H1 (cell line): ENCODE results near the gene MRPS5. TPM values are rescaled to one million over a fixed set of nuclear protein-coding genes. Genes with fewer than 3 reads are reported as not detected.
A peak's percentile ranks its signal among the peaks of the same experiment; 100 is the strongest.

ENCODE experiments used
- CTCF ChIA-PET: fragments of 300-600 bp; sonication (Branson Sonifier 250); formaldehyde crosslinking; loops from one replicate; lab custom pipeline; 2021; ENCODE audit not compliant: partially characterized antibody; lab: Charles Lee
- POLR2A ChIA-PET: fragments of 300-600 bp; sonication (Branson Sonifier 250); formaldehyde crosslinking; loops from one replicate; lab custom pipeline; 2021; ENCODE audit warnings: inconsistent platforms; ENCODE audit not compliant: partially characterized antibody; lab: Charles Lee
- DNase-seq, 2 experiments: peaks; one replicate each; pipeline versions ENCODE4 v3.0.0 to v3.0.0-alpha.2; 2010 to 2022; ENCODE audit warnings: low spot score in 2 of 2, low read depth in 1 of 2, mixed read lengths in 1 of 2
- FAIRE-seq: peaks from 2 replicates; lab custom pipeline; 2011; peaks lifted over from hg19 to GRCh38; lab: Jason Lieb, UNC
- H2AFZ ChIP-seq: 2 replicates; pipeline ENCODE4 v1.8.1; 2012; ENCODE audit warnings: low read length, inconsistent platforms
- H2AK5ac ChIP-seq: 2 replicates; pipeline ENCODE4 v1.6.1; 2013; ENCODE audit warnings: low read depth, low read length
- H2BK120ac ChIP-seq: replicated peaks from 2 replicates; pipeline ENCODE3; 2013; ENCODE audit warnings: low read depth, low read length, inconsistent platforms
- H2BK12ac ChIP-seq: 2 replicates; pipeline ENCODE4 v1.6.1; 2013; ENCODE audit warnings: low read depth, low read length
- H2BK15ac ChIP-seq: 2 replicates; pipeline ENCODE4 v1.6.1; 2013; ENCODE audit warnings: low read length
- H2BK20ac ChIP-seq: 2 replicates; pipeline ENCODE4 v1.6.1; 2013; ENCODE audit warnings: low read length
- H2BK5ac ChIP-seq: 2 replicates; pipeline ENCODE4 v1.6.1; 2013; ENCODE audit warnings: low read depth, low read length
- H3K14ac ChIP-seq: 2 replicates; pipeline ENCODE4 v1.6.1; 2013; ENCODE audit warnings: inconsistent platforms; ENCODE audit not compliant: insufficient read length
- H3K18ac ChIP-seq: 2 replicates; pipeline ENCODE4 v1.6.1; 2013; ENCODE audit warnings: low read length; ENCODE audit errors: extremely low read depth
- H3K23ac ChIP-seq: 2 replicates; pipeline ENCODE4 v1.6.1; 2013; ENCODE audit warnings: inconsistent platforms; ENCODE audit not compliant: insufficient read length
- H3K23me2 ChIP-seq: 2 replicates; pipeline ENCODE4 v1.6.1; 2013; ENCODE audit warnings: low read depth, low read length
- H3K27ac ChIP-seq: 2 replicates; pipeline ENCODE4 v1.6.1; 2011; ENCODE audit warnings: low read depth, low read length, inconsistent platforms
- H3K27me3 ChIP-seq, 4 experiments: replicated peaks in 1 of 4; 1 replicate in 1 of 4; 2 replicates in 3 of 4; pipeline versions ENCODE4 v1.6.1 to v1.8.1; 2011 to 2013; ENCODE audit warnings: low read length in 3 of 4, mild to moderate bottlenecking in 3 of 4, inconsistent platforms in 2 of 4, mixed read lengths in 2 of 4, moderate library complexity in 1 of 4; ENCODE audit not compliant: control insufficient read depth in 3 of 4, insufficient read depth in 3 of 4; ENCODE audit errors: extremely low read depth in 1 of 4
- H3K36me3 ChIP-seq, 4 experiments: 2 replicates each; pipeline versions ENCODE4 v1.6.1 to v1.8.1; 2011 to 2013; ENCODE audit warnings: mild to moderate bottlenecking in 4 of 4, low read length in 3 of 4, moderate library complexity in 2 of 4, control low read depth in 1 of 4, inconsistent platforms in 1 of 4; ENCODE audit not compliant: insufficient read depth in 4 of 4, control insufficient read depth in 2 of 4
- H3K4ac ChIP-seq: replicated peaks from 2 replicates; pipeline ENCODE3; 2013; ENCODE audit warnings: low read length, low read depth, mixed read lengths, inconsistent platforms; ENCODE audit not compliant: insufficient read length
- H3K4me1 ChIP-seq, 4 experiments: replicated peaks in 1 of 4; 1 replicate in 1 of 4; 2 replicates in 3 of 4; pipeline versions ENCODE4 v1.6.1 to v1.8.1; 2011 to 2013; ENCODE audit warnings: low read length in 3 of 4, inconsistent platforms in 2 of 4, mixed read lengths in 1 of 4; ENCODE audit not compliant: insufficient read depth in 4 of 4, control insufficient read depth in 3 of 4
- H3K4me2 ChIP-seq, 2 experiments: 2 replicates each; pipeline versions ENCODE4 v1.6.1 to v1.8.1; 2011 to 2013; ENCODE audit warnings: low read depth in 2 of 2, low read length in 2 of 2, control low read depth in 1 of 2, inconsistent platforms in 1 of 2, mild to moderate bottlenecking in 1 of 2; ENCODE audit not compliant: insufficient read depth in 1 of 2
- H3K4me3 ChIP-seq, 4 experiments: fragments of 200-600, 300-600 bp in 1 of 4; sonication (generic), shearing (Covaris generic), sonication (Bioruptor Twin) in 1 of 4; 2 replicates each; pipeline versions ENCODE4 v1.5.1 to v1.8.1; 2011 to 2016; ENCODE audit warnings: low read length in 4 of 4, low read depth in 3 of 4, control low read depth in 2 of 4, inconsistent platforms in 2 of 4, mild to moderate bottlenecking in 2 of 4, mixed read lengths in 1 of 4, moderate library complexity in 1 of 4; ENCODE audit not compliant: insufficient read depth in 2 of 4; ENCODE audit errors: extremely low read depth in 1 of 4
- H3K56ac ChIP-seq: replicated peaks from 2 replicates; pipeline ENCODE3; 2013; ENCODE audit warnings: low read depth, mild to moderate bottlenecking, mixed read lengths, low read length, inconsistent platforms; ENCODE audit not compliant: insufficient read length
- H3K79me1 ChIP-seq: 2 replicates; pipeline ENCODE4 v1.6.1; 2013; ENCODE audit warnings: low read depth, low read length, control low read depth
- H3K79me2 ChIP-seq, 2 experiments: 2 replicates each; pipeline versions ENCODE4 v1.6.1 to v1.8.1; 2012 to 2013; ENCODE audit warnings: low read length in 2 of 2, mild to moderate bottlenecking in 2 of 2, inconsistent platforms in 1 of 2; ENCODE audit not compliant: insufficient read depth in 2 of 2, control insufficient read depth in 1 of 2
- H3K9ac ChIP-seq, 4 experiments: replicated peaks in 1 of 4; 1 replicate in 1 of 4; 2 replicates in 3 of 4; pipeline versions ENCODE4 v1.6.1 to v1.8.1; 2011 to 2013; ENCODE audit warnings: low read depth in 3 of 4, low read length in 3 of 4, control low read depth in 2 of 4, mild to moderate bottlenecking in 2 of 4, moderate library complexity in 2 of 4, inconsistent platforms in 1 of 4; ENCODE audit errors: extremely low read depth in 1 of 4
- H3K9me3 ChIP-seq, 2 experiments: 2 replicates each; pipeline versions ENCODE4 v1.6.1 to v1.8.1; 2012 to 2013; ENCODE audit warnings: mild to moderate bottlenecking in 2 of 2, moderate library complexity in 2 of 2, control low read depth in 1 of 2, inconsistent platforms in 1 of 2, low read depth in 1 of 2, low read length in 1 of 2, mixed read lengths in 1 of 2; ENCODE audit not compliant: insufficient read depth in 2 of 2
- H4K20me1 ChIP-seq, 2 experiments: replicated peaks in 1 of 2; 2 replicates each; pipeline versions ENCODE3 to v1.8.1; 2011 to 2013; ENCODE audit warnings: inconsistent platforms in 2 of 2, low read length in 2 of 2, mild to moderate bottlenecking in 1 of 2; ENCODE audit not compliant: insufficient read depth in 2 of 2, control insufficient read depth in 1 of 2
- H4K5ac ChIP-seq: 2 replicates; pipeline ENCODE4 v1.6.1; 2013; ENCODE audit warnings: low read length, low read depth, mixed read lengths, inconsistent platforms; ENCODE audit not compliant: insufficient read length
- H4K8ac ChIP-seq: 2 replicates; pipeline ENCODE4 v1.8.0; 2013; ENCODE audit warnings: mild to moderate bottlenecking, moderate library complexity, low read length, inconsistent platforms; ENCODE audit not compliant: insufficient read depth; ENCODE audit errors: extremely low read depth
- H4K91ac ChIP-seq: replicated peaks from 2 replicates; pipeline ENCODE3; 2013; ENCODE audit warnings: low read length, mixed read lengths, inconsistent platforms; ENCODE audit not compliant: insufficient read length
- CEBPB ChIP-seq: IDR thresholded peaks from 2 replicates; pipeline ENCODE4 v1.6.1; 2012; ENCODE audit warnings: low read depth, low read length
- SIRT6 ChIP-seq: IDR thresholded peaks from one replicate; pipeline ENCODE4 v1.7.1; 2012; ENCODE audit warnings: low read length, inconsistent platforms
- SP4 ChIP-seq: IDR thresholded peaks from 2 replicates; pipeline ENCODE4 v1.6.1; 2012; ENCODE audit warnings: low read length, inconsistent platforms
- SUZ12 ChIP-seq: fragments of 200-600 bp; sonication (generic); IDR thresholded peaks from 2 replicates; pipeline ENCODE4 v1.6.1; 2012; ENCODE audit warnings: mild to moderate bottlenecking, inconsistent platforms, low read length, moderate library complexity, mixed read lengths
- TAF1 ChIP-seq: IDR thresholded peaks from 2 replicates; pipeline ENCODE4 v1.6.1; 2011; ENCODE audit warnings: mild to moderate bottlenecking, low read depth, low read length
- TCF12 ChIP-seq: IDR thresholded peaks from 2 replicates; pipeline ENCODE4 v1.6.1; 2011; ENCODE audit warnings: low read depth, mild to moderate bottlenecking, low read length
- WGBS, 2 experiments: shearing (Covaris generic) in 1 of 2; methylation state at CpG; one replicate each; pipeline versions ENCODE4 v1.1.6 to v1.1.7; 2013 to 2015; ENCODE audit warnings: low lambda C conversion rate in 2 of 2, mixed read lengths in 2 of 2, inconsistent platforms in 1 of 2, low coverage in 1 of 2, missing lambda C conversion rate in 1 of 2; ENCODE audit not compliant: insufficient replicate concordance in 2 of 2, insufficient coverage in 1 of 2, insufficient read length in 1 of 2; ENCODE audit errors: extremely low coverage in 1 of 2, missing lambda C conversion rate in 1 of 2; 5-methylcytosine and 5-hydroxymethylcytosine counted together
- polyA plus RNA-seq, 7 experiments: library from polyadenylated mRNA; depleted of rRNA in 3 of 7; stranded (reverse) in 5 of 7; unstranded in 2 of 7; fragments of >200 nt in 5 of 7; fragments of 200-250 nt in 2 of 7; gene quantifications; 1 replicate in 5 of 7; 2 replicates in 1 of 7; 4 replicates in 1 of 7; pipeline versions ENCODE4 v1.2.1 to v1.2.3, GENCODE V29; 2011 to 2013; ENCODE audit warnings: missing spikeins in 2 of 7, mixed read lengths in 2 of 7
- total RNA-seq: library from RNA; stranded (reverse); fragmentation: NEBNext Ultra II Directional; extraction: Animal tissue kit (Norgen Biotek cat#: 25700); gene quantifications from 2 replicates; pipeline ENCODE4 v1.2.1, GENCODE V29; 2021
- TF ChIP-seq, protein P1 (sequence below), 3 experiments: IDR thresholded peaks; 1 replicate in 2 of 3; 2 replicates in 1 of 3; pipeline versions ENCODE4 v1.5.1 to v1.6.1; 2011; ENCODE audit warnings: low read length in 3 of 3, mild to moderate bottlenecking in 3 of 3, inconsistent platforms in 2 of 3, low read depth in 1 of 3, moderate library complexity in 1 of 3; ENCODE audit not compliant: insufficient read depth in 1 of 3; ENCODE audit errors: control extremely low read depth in 1 of 3
- TF ChIP-seq, protein P2 (sequence below): IDR thresholded peaks from 2 replicates; pipeline ENCODE4 v1.6.1; 2011; ENCODE audit warnings: low read depth, mild to moderate bottlenecking, low read length; ENCODE audit not compliant: insufficient read depth
- TF ChIP-seq, protein P3 (sequence below): IDR thresholded peaks from 2 replicates; pipeline ENCODE4 v1.6.1; 2012; ENCODE audit warnings: inconsistent platforms

The MRPS5 gene
- total and polyA plus RNA-seq, 2 of the 8 experiments (the other 6 are each of a cell fraction or from before 2014, with no cell fraction given), result 36.7 to 53.0 TPM

GRCh38 chr2:95063086-95063958 is 58.3 kb downstream of the MRPS5 start:
- H3K27ac ChIP-seq, result no peak overlapping the region
- CTCF ChIA-PET, result interaction anchor here (1.0 to 1.1 kb wide), 3 partner anchors 10 to 13 kb away, joined by 3 to 6 read pairs (median 3); no protein-coding TSS in a partner anchor
- no peak for DNase-seq
- TF ChIP-seq SP4 (no peak), TCF12 (no peak), SIRT6 (no peak), TAF1 (no peak), CEBPB (no peak), SUZ12 (no peak)
- TF ChIP-seq, protein P1, sequence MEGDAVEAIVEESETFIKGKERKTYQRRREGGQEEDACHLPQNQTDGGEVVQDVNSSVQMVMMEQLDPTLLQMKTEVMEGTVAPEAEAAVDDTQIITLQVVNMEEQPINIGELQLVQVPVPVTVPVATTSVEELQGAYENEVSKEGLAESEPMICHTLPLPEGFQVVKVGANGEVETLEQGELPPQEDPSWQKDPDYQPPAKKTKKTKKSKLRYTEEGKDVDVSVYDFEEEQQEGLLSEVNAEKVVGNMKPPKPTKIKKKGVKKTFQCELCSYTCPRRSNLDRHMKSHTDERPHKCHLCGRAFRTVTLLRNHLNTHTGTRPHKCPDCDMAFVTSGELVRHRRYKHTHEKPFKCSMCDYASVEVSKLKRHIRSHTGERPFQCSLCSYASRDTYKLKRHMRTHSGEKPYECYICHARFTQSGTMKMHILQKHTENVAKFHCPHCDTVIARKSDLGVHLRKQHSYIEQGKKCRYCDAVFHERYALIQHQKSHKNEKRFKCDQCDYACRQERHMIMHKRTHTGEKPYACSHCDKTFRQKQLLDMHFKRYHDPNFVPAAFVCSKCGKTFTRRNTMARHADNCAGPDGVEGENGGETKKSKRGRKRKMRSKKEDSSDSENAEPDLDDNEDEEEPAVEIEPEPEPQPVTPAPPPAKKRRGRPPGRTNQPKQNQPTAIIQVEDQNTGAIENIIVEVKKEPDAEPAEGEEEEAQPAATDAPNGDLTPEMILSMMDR (IDR thresholded peaks at IDR 0.05; ENCODE audit: control extremely low read depth in 1 of 3, insufficient read depth in 1 of 3, low read depth in 1 of 3, low read length in 3 of 3), result no peak
- TF ChIP-seq, protein P2, sequence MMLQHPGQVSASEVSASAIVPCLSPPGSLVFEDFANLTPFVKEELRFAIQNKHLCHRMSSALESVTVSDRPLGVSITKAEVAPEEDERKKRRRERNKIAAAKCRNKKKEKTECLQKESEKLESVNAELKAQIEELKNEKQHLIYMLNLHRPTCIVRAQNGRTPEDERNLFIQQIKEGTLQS, result no peak
- TF ChIP-seq, protein P3, sequence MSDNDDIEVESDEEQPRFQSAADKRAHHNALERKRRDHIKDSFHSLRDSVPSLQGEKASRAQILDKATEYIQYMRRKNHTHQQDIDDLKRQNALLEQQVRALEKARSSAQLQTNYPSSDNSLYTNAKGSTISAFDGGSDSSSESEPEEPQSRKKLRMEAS, result no peak

More at GRCh38 chr2:95063086-95063958, 58.3 kb downstream of the MRPS5 start:
- POLR2A ChIA-PET, result no interaction called here
- Histone ChIP-seq H3K4ac (no peak overlapping the region), H3K14ac (no peak overlapping the region), H2AFZ (no peak overlapping the region), H2BK120ac (no peak overlapping the region), H4K5ac (no peak overlapping the region), H3K23me2 (no peaks in the 10 kb centered on the region), H3K23ac (no peak overlapping the region), H3K36me3 (no peaks in the 10 kb centered on the region), H3K4me1 (peaks cover 0 to 5% (median 0%) of the 10 kb centered on the region in 4 experiments; a peak in 1 of 7 replicates), H2BK15ac (no peak overlapping the region), H2BK12ac (no peak overlapping the region), H3K4me3 (no peak overlapping the region), H3K9me3 (peaks cover 54 to 75% of the 10 kb centered on the region in 2 experiments), H3K79me1 (no peaks in the 10 kb centered on the region), H2BK5ac (no peak overlapping the region), H4K20me1 (no peaks in the 10 kb centered on the region), H2AK5ac (no peak overlapping the region), H3K9ac (no peak overlapping the region), H3K27me3 (no peaks in the 10 kb centered on the region), H4K8ac (no peak overlapping the region), H4K91ac (no peak overlapping the region), H2BK20ac (no peak overlapping the region), H3K79me2 (no peaks in the 10 kb centered on the region), H3K4me2 (peak overlapping the region in 1 of 2 experiments; percentile 41; a peak in 1 of 4 replicates), H3K18ac (no peak overlapping the region), H3K56ac (no peak overlapping the region)
- no peak for FAIRE-seq
- 80% methylated on average over 12 of the region's 12 CpGs; no CpG with 5 or more reads in 1 of the 2 experiments for WGBS, 2 experiments
